ENCODE results near the gene GARNL3. TPM values are rescaled to one million over a fixed set of nuclear protein-coding genes. Genes with fewer than 3 reads are reported as not detected.

The GARNL3 gene
- total RNA-seq, 1 donor from 2014 or later = 2.9 TPM

DNA sequence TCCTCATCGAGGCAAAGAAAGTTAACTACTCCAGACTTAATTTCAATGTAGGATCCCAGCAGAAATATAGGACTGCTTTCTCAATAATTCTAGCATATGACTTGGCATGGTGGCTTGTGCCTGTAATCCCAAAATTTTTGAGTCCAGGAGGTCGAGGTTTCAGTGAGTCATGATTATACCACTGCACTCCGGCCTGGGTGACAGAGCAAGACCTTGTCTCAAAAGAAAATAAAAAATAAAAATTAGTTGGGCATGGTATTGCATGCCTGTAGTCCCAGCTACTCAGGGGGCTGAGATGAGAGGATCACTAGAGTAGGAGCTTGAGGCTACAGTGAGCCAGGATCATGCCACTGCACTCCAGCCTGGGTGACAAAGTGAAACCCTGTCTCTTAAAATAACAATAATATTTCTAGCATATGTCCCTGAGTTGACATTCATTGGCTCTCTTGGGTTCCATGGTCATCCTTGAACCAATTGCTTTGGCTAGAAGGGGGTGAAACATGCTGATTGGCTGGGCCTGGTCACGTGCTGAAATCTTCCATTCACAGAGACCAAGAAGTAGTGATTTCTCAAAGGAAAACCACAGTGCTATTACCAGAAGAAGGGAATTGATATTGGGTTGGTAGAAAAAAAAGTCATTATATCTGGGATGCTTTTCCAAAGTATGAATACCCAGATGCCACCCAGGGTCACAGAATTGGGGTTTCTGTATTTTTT, 31.6 kb upstream of the GARNL3 start:
- no peak for DNase-seq (ENCODE audit: extremely low read depth, low read depth, low spot score)

DNA sequence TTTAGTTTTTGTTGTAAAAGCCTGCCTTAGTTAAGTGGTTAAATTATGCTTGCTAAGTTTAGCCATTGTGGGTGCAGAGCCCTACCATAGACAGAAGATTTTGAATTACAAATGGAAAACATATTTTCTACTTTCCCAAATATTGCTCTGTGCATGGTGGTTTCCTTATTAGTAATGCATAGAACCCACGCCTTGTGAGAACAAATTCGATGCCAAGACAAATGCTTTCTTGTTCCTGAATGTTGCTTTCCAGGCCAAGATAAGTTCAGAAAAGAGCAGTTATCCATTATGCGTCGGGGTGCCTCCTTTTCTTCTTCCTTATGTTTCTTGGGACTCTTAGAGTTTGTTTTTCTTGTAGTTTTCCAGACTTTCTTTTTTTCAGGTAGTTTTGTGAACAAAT, 31.0 kb upstream of the GARNL3 start:
- DNase-seq (ENCODE audit: extremely low read depth, low read depth, low spot score) = no peak

DNA sequence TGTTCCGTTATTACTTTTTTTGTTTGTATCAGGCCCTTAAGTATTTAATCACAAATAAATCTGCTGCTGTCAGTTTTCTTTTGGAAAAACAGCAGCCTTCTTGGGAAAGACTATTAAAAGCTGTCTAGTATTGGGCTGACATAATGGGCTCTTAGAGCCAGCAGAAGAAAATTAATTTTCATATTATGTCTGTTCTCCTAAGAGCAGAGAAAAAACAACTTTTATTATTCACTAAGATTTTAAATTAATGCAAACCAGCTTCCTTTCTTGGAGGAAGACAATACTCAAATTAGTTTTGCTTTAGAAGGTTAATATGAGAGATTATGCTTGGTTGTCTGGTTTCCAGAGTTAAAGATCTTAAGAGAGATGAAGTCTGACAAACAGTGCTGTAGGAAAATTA, 30.6 kb upstream of the GARNL3 start:
- no peak for DNase-seq (ENCODE audit: extremely low read depth, low read depth, low spot score)

DNA sequence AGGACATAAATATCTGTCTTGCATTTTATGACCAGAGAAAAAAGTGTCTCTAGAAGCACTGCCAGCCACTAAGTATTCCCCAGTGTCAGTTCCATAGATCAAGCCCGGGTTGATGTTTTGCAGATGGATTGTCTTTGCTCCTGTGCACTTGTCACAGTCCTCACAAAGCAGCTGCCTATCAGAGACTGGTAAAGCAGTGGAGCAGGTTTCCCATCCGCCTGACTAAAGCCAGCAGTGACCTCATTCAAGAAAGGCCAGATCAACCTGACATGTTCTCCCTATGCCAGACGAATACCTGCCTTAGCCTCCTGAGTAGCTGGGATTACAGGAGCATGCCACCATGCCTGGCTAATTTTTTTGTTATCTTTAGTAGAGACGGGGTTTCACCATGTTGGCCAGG, 26.8 kb upstream of the GARNL3 start:
- no peak for DNase-seq (ENCODE audit: extremely low read depth, low read depth, low spot score)

DNA sequence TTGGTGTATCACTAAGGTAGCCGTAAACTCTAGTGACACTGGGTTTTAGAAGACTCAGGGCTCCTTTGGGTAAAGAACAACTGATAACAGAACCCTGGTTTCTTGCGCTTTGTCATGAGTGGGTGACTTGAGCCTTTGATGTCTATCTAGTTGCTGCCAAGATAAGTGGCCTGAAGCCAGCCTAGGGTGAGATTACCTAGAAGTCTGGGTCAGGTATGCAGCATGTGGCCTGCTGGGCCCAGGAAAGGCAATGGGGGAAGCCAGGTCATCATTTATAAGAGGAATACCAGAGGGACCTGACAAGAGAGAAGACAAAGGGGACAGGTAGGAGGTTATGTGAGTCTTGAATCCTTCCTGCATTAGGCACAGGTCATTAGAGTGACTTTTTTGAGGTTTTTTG, 23.2 kb upstream of the GARNL3 start:
- no peak for DNase-seq (ENCODE audit: extremely low read depth, low read depth, low spot score)

DNA sequence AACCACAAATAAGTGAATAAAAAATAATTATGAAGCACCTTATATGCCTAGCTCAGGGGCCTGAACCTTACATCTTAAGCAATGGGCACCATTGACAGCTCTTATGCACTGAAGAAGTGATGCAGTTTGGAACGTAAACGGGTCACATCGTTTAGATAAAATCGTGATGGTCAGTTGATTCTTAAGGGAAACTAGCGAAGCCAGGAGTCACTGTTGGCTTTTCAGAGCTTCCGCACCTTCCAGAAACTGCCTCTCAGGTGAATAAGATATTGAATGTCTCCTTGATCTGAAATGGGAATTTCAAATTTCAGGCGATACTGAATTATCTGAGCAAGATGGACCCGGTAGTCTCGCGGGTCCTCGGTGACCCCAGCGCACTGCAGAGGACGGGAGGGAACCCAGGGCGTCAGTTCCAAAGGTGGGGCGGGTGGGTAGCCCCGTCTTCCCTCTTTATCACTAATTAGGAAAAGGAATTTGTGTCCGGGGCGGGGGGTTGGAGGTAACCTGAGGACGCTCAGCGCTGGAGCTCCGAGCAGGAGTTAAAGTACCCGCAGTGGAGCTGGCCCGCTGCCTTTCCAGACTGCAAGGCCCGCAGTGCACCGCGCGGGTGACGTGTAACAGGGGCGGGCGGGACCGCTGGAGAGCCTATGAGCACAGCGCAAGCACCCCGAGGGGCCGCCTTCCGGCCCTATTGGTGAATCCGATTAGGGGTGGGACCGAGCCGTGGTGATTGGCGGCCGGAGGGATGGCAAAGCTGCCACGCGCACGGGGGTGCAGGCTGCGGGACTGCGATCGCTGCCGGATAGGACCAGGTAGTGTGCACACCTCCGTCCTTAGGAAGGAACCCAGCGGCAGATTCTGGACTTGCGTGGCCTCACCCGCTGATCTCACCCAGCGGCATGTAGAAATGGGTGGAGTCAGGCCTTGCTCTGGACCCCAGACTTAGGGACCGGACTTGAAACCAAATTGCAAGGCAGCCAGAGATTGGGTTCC, 19.7 kb upstream of the GARNL3 start:
- DNase-seq (ENCODE audit: extremely low read depth, low read depth, low spot score) = peak; percentile 52

DNA sequence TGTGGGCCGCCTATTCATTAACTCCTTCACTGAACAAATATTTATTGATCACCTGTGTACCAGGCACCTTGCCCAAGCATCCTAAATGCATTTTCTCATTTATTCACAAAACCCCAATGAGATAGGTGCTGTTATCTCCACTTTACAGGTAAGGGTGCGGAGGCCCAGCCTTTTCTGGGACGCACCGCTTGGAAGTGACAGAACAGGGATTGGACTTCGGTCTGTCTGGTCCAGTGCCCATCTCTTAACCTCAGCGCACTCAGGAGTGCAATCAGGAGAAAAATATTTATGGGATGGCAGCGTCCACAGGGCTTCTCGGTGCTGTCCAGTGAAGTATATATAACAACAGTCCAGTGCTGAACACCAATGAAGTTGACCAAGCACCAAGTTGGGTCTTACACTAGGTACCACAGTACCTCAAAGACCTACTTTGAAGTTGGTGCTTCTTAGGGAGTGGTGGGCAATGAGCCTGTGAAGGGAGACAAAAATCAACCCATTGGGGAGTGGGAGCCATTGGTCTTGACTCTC, 18.9 kb upstream of the GARNL3 start:
- DNase-seq (ENCODE audit: extremely low read depth, low read depth, low spot score) = no peak

DNA sequence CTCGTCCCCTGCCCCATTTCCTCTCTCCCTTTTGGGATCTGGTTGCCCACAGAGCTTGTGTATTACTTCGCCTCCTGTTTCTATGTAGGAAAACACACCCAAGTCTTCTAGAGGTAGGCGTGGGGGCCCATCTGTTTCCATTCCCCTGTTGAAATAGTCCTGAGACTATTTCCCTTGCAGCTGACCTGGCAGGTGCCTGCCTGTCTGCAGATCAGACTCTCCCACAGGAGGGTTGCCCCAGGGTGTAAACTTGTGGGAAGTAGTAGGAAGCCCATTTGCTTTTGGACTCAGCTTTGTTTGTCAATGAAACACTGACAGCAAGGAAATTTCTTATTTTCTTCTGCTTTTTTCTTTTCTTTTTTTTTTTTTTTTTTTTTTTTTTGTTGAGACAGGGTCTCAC, 16.3 kb upstream of the GARNL3 start:
- DNase-seq (ENCODE audit: extremely low read depth, low read depth, low spot score) = no peak

DNA sequence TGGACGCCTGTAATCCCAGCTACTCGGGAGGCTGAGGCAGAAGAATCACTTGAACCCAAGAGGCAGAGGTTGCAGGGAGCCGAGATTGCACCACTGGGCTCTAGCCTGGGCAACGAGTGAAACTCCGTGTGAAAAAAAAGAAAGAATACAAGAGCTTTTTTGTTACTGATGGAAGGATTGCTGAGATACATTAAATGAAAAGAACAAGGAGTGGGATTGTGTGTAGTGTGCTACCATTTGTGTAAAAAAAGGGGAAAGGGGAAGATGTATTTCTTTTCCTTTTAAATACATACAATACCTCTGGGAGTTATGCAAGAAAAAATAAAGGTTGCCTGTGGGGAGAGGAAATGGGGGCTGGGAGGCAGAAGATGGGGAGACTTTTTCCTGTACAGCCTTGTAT, 14.7 kb upstream of the GARNL3 start:
- DNase-seq (ENCODE audit: extremely low read depth, low read depth, low spot score) = no peak

DNA sequence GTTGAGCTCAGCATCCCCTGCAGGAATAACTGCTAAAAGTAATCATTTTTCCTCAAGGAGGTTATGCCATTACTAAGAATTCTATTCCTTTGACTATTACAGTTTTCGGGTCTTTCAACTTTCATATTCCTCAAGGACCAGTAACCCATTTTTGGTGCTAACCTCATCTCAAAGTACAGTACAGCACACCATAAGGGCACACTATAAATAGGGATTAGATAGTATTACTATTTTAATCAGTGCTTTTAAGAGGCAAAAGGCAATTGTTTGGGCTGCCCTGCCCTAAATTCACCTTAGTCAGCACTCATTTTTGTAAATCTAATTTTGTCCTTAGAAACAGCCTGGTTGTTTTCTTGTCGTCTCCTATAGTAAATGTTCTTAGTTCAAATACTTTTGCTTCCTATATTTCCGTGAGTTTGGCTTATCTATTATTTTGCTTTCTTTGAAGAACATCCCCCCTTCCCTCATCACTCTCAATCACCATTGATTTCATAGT, 13.6 kb upstream of the GARNL3 start:
- no peak for DNase-seq (ENCODE audit: extremely low read depth, low read depth, low spot score)

DNA sequence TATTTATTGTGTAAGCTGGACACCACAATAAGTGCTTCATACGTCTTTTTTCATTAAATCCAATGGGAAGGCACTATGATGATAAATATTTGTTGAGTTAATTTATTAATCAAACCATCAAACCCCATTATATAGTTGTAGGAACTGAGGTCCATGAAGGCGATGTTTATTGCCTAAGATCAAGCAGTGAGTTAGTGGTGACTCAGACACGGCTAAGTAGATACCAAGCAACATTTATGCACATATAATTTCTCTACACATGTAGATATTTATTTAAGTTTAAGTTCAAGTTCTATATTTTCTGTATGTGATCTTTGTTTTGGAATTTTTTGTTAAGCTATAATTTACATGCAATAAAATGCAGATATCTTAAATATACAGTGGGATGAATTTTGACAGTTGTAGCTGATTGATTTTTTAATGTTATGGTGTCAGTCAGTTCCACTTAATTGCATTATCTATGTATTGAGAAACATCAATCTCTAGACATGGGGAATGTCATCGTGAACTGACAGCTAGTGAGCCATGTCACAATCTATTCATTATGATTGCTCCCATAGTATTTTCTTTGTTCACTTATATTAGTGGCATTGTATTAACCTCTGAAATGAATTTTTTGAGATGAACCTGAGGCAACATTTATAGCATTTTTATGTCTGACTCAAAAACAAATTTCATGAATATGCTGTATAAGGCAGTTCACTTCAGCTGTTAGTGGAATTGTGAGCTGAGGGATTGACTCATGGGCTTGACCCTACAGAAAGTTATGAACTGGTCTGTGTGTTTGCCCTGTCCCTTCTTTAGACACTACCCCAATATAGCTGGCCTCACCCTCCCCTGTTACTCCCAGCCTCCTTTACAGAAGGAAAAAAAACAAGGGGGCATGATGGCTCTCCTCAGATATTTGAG, 11.9 kb upstream of the GARNL3 start:
- no peak for DNase-seq (ENCODE audit: extremely low read depth, low read depth, low spot score)

DNA sequence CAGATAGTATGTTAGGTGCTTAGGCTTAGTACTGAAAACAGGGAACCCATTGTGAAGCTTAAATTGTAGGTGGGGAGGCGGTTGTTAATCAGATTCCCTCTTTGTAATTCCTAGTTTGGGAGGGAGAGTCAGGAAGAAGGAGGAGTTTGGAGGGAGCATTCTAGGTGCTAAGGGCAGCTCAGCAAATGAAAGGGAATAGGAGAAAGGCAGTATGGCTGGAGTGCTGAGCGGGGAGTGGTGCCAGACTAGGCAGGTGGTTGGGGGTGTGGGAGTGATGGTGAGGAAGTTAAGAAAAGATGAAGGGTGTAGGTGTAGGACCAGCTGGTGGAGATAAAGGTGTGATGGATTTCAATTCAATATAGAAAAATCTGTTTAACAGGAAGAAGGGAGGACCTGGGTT, 11.1 kb upstream of the GARNL3 start:
- DNase-seq (ENCODE audit: extremely low read depth, low read depth, low spot score) = no peak

DNA sequence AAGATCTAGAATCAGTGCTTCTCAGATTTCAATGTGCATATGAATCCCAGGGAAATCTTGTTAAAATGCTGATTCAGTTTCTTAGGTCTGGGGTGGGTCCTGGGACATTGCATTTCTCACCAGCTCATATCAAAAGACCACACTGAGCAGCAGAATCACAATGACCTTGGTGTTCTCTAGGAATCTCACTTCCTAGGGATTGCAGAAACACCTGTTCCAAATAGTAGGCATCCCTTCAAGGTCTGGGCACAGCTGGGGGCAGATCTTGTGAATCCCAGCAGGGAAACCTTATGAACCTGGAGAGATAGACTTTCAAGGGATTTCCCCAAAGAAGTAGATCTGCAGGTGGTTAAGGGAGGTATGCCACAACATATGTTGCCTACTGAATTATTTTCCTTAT, 8.9 kb upstream of the GARNL3 start:
- no peak for DNase-seq (ENCODE audit: extremely low read depth, low read depth, low spot score)

DNA sequence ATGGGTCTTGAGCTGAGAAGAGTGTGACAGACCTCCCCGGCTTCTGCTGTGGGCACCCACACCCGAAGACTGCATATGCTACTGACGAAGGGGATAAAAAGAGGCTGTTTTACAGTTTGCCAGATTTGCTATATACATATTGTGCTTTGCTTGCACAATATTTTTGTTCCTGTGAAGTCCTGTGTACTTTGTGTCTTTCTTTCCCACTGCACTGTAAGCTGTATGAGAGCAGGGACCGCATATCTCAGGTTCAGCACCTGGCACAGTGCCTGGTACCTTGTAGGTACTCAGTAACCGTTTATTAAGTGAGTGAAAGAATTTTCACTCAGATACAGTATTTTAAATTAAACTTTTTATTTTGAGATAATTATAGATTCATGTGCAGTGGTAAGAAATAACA, 8.2 kb upstream of the GARNL3 start:
- no peak for DNase-seq (ENCODE audit: extremely low read depth, low read depth, low spot score)

DNA sequence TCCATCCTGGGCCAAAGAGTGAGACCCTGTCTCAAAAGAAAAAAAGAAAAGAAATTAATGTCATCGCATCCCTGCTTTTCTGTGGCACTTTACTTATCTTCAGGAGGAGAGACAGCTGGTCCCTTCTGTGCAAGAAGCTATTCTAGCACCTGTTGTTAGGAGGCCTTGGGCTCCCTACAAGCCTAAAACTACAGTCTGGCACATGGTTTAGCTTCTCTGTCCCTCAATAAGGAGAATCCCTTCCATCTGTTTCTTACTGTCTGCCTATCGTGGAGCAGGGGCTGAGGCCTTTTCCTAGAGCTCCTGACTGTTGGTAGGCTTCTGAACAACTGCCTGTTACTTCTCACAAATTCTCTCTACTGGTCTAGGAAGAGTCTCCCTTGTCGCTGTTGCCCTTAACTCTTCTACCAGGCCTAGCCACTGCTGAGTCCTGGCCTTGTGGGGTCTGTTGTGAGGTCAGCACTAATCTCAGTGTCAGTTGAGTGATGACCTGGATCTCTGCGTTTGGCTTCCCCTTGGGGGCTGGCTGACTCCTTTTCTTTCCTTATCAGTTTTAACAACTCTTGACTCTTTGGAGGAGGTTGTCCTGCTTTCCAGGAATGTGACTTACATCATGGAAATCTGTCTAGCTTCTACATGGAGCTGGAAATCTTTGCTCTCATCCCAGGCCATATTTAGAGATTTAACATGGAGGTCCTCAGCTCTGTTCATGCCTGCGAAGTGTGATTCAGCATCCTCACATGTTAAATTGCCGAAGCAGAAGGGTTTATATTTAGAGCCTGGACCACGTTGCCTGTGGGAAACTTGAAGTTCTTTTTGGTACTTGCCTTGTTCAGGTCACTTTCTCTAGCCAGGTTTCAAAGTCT, 5.7 kb upstream of the GARNL3 start:
- no peak for DNase-seq (ENCODE audit: extremely low read depth, low read depth, low spot score)

DNA sequence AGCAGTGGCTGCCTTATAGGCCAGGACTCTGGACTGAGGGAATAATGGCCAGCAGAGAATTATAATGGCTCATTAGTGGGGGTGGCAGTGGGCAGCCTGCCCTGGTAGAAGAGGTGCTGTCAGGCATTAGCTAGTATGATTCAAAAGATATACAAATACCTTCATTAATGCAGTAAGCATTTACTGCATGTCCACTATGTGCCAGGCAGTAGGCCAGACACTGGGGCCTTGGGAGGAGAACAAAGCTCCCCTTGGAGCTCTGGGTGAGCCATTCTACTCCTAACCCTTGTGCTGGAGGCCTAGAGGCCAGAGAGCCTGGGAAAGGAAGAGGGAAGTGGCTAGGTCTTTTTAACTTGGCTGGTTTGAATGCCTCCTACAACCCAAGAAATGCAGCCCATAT, 2.0 kb upstream of the GARNL3 start:
- no peak for DNase-seq (ENCODE audit: extremely low read depth, low read depth, low spot score)

DNA sequence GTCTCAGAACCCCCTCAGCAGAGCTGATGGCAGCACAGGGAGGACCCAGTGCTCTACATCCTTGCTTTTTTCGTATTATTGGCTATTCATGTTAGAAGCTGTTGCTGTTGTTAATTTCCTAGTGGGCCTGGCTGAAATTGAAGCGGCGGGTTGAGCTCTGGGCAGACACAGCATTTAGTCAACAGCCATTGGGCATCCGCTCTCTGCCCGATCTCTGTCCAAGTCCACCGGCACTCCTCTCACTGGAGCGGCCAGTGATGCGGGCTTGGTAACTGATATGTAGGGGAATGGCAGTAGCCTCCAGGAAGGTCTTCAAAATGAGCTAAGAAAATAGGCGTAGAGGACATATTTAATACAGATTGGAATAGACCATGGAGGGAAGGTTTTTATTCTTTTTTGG, 1.3 kb upstream of the GARNL3 start:
- no peak for DNase-seq (ENCODE audit: extremely low read depth, low read depth, low spot score)

DNA sequence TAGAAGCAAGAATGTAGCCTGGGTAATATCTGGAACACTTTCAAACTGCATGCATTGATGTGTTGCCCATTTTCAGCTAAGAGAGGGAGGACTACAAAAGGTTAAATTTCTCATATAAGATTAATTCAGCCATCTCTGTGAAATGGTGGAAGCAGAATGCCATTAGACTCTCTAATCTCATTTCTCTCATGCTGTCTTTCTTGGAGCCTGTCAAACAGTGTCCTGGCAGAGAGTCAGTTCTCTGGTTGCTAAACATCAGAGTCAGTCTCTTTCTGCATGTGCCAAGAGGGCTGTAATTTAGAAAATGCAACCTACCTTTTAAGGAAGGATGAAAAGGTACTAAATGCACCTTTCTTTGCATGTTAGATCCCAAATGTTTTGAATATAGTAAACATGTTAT, 910 bp upstream of the GARNL3 start:
- DNase-seq (ENCODE audit: extremely low read depth, low read depth, low spot score) = no peak

DNA sequence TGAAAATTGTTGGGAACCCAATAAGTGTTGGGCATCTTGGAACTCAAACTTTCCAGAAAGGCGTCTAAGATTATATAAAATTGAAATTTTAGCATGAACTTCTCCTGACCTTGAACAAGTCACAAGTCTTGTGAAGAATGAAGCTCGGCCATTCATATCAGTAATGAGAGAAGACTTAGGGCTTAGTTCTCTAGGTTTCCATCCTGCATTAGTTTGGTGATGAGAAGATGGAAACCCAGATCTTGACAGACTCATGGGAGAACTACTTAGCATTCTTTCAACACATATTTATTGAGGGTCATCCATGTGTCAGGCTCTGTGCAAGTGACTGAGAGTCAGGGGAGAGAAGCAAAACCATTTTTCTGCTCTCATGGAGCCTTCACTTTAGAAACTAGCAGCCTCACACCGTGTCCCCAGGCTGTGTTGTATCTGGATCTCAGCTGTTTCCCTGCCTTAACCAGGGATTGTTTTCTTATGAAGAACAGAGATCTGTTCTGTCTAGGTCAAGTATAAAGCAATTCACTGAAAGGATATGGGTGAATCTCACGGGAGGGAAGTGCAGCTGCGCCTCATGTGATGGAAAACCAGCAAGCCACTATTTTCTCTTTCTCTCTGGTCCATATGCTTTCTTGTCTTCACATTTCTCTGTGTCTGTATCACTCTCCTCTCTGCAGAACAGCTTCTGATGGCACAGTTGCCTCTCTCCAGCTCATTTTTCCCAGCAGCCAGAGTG, 3.4 kb downstream of the GARNL3 start:
- no peak for DNase-seq (ENCODE audit: extremely low read depth, low read depth, low spot score)

Data from glomerular endothelial cell (primary cell).